Measurements from ENCODE around the gene FBN3.

- TF ChIP-seq POLR2A (IDR thresholded peaks at IDR 0.05; ENCODE audit: low read depth, low read length) (no peak), TAF1 (IDR thresholded peaks at IDR 0.05; ENCODE audit: low read depth, low read length) (no peak), POLR2AphosphoS5 (IDR thresholded peaks at IDR 0.05; ENCODE audit: low read depth, low read length) (no peak), POU2F2 (IDR thresholded peaks at IDR 0.05; ENCODE audit: low read depth, low read length) (no peak)
Measured at GRCh38 chr19:8150178-8150865, 930 bp upstream of the FBN3 start.

Data from GM12891 (cell line).